ENCODE results near the gene PRKG1.

The PRKG1 gene

DNA sequence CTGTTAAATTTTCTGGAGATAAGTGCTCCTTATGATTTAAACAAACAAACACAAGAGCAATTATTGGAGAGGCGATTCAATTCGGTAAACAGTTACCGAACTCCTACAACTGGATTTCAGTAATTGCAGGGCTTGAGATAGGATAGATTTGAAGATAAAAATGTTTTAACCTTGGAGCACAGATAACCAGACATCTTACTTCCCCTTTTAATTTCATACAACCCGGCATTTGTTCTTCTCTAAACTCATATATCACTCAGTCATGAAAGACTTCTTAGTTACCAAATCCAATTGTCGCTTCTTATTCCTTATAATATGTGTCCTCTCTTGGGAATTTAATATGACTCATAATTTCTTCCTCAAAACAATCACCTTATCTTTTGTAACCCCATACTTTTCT is 861.1 kb downstream of the PRKG1 start:
- H3K36me3 Mint-ChIP-seq (ENCODE audit: low read depth), result no peaks in the 10 kb centered on the region
- H3K4me3 Mint-ChIP-seq, result no peak overlapping the region
- H3K27ac Mint-ChIP-seq, result no peak overlapping the region
- peaks cover 18% of the 10 kb centered on the region for H3K27me3 Mint-ChIP-seq (ENCODE audit: low read depth)
- DNase-seq (ENCODE audit: low spot score), result no peak
- H3K9me3 Mint-ChIP-seq, result no peaks in the 10 kb centered on the region
- H3K4me1 Mint-ChIP-seq (ENCODE audit: low read depth), result no peaks in the 10 kb centered on the region

DNA sequence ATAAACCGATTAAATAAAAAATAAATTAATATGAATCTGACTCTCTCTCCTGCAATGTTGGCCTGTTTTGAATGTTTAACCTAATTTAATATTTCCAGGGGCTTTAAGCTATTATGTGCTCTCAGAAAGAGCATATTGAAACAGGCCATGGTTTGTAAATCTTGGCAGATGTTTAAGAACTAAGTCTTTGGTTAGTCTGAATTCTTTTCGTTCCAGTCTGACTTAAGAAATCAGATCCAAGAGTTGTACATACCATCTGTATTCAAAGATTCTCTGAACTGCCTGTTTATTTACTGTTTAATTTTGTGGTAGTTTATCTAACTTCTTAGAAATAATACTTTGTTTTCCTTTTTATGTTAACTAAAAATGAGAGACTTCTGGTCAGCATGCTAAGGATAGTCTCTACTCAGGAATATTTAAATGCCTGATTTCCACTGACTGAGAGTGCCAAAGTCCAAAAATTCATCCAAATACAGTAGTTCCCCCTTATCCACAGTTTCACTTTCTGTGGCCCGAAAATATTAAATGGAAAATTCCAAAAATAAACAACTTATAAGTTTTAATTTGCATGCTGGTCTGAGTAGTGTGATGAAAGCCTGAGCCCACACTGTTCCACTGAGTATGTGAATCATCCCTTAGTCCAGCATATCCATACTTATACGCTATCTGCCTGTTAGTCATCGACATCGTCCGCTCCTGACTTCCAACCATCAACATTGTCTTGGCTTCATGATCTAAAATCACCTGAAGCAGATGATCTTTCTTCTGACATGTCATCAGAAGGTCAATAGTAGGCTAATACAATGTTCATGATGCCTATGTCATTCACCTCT is 863.2 kb downstream of the PRKG1 start:
- no peaks in the 10 kb centered on the region for H3K36me3 Mint-ChIP-seq (ENCODE audit: low read depth)
- H3K4me1 Mint-ChIP-seq (ENCODE audit: low read depth), result no peaks in the 10 kb centered on the region
- H3K9me3 Mint-ChIP-seq, result no peaks in the 10 kb centered on the region
- peaks cover 18% of the 10 kb centered on the region for H3K27me3 Mint-ChIP-seq (ENCODE audit: low read depth)
- DNase-seq (ENCODE audit: low spot score), result no peak
- H3K27ac Mint-ChIP-seq, result no peak overlapping the region
- no peak overlapping the region for H3K4me3 Mint-ChIP-seq

DNA sequence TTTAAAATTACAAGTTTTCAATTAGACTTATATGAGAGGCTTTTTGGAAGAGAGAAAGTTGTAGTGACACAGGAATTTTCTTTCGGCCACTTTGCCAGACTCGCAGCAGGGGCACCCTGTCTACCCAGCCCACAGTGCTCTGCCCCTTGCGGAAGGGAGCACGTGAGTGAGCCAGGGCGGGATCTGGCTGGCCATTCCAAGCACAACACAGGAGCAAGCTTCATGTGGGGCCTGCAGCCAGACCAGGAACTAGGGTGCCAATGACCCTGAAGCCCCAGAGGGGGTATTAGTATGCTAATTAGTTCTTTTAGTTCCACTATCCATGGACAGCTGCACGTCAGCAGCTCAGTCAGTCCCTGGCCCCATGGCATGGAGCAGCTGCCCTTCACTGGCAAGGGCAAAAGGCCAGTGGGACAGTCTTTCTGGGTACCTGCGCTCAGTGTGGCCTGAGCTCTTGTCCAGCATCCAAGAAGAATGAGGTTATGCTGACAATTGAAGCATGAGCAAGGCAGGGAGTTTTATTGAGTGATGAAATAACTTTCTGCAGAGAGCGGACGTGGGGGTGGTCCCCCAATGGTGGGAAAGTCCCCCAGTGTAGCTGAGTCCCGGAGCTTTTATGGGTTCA is 876.2 kb downstream of the PRKG1 start:
- no peaks in the 10 kb centered on the region for H3K9me3 Mint-ChIP-seq
- H3K27me3 Mint-ChIP-seq (ENCODE audit: low read depth), result peaks cover 3% of the 10 kb centered on the region
- no peak overlapping the region for H3K27ac Mint-ChIP-seq
- no peaks in the 10 kb centered on the region for H3K4me1 Mint-ChIP-seq (ENCODE audit: low read depth)
- DNase-seq (ENCODE audit: low spot score), result no peak
- no peaks in the 10 kb centered on the region for H3K36me3 Mint-ChIP-seq (ENCODE audit: low read depth)
- no peak overlapping the region for H3K4me3 Mint-ChIP-seq

DNA sequence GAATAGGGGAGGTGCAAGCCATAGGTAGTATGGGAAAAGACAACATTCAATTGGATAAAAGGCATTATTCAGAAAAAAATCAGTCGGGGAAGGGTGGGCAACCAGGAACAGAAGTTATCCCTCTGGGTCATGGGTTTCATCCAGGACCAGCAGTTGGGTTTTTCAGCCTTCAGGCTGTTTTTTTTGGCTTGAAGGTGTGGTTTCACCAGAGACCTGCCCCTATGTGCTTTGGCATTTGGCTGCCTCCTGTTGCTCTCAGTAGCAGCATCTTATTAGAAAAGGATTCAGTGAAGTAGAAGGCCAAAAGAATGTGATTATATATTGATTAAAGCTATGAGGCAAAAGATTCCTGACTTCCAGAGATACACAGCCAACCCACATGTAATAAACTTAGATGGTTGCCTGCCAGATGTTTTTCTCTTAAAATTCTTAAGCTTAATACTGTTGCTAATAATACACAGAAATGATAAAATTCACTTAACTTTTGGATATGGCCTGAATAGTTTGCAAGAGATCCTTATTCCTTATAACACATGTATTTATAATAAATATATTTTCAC is 876.8 kb downstream of the PRKG1 start:
- no peaks in the 10 kb centered on the region for H3K9me3 Mint-ChIP-seq
- H3K27ac Mint-ChIP-seq, result no peak overlapping the region
- H3K4me1 Mint-ChIP-seq (ENCODE audit: low read depth), result no peaks in the 10 kb centered on the region
- DNase-seq (ENCODE audit: low spot score), result no peak
- no peak overlapping the region for H3K4me3 Mint-ChIP-seq
- no peaks in the 10 kb centered on the region for H3K36me3 Mint-ChIP-seq (ENCODE audit: low read depth)
- peaks cover 3% of the 10 kb centered on the region for H3K27me3 Mint-ChIP-seq (ENCODE audit: low read depth)

DNA sequence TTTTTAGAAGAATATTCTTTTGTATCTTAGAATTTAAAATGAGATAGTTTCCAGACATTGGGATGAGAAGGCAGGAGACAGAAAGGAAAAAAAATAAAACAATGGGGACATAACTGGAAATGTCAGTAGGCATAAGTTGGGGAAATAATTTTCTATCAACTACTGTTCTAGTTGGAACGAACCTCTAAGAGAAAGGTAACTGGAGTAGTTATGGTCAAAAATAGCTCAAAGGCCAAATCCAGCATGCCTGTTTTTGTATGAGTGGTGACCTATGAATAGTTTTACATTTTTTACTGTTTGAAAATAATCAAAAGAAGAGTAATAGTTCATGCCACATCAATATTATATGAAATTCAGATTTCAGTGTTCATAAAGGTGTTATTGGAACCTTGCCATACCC is 877.3 kb downstream of the PRKG1 start:
- no peak for DNase-seq (ENCODE audit: low spot score)
- H3K9me3 Mint-ChIP-seq, result no peaks in the 10 kb centered on the region
- H3K27me3 Mint-ChIP-seq (ENCODE audit: low read depth), result peaks cover 4% of the 10 kb centered on the region
- H3K4me3 Mint-ChIP-seq, result no peak overlapping the region
- no peak overlapping the region for H3K27ac Mint-ChIP-seq
- no peaks in the 10 kb centered on the region for H3K36me3 Mint-ChIP-seq (ENCODE audit: low read depth)
- H3K4me1 Mint-ChIP-seq (ENCODE audit: low read depth), result no peaks in the 10 kb centered on the region

DNA sequence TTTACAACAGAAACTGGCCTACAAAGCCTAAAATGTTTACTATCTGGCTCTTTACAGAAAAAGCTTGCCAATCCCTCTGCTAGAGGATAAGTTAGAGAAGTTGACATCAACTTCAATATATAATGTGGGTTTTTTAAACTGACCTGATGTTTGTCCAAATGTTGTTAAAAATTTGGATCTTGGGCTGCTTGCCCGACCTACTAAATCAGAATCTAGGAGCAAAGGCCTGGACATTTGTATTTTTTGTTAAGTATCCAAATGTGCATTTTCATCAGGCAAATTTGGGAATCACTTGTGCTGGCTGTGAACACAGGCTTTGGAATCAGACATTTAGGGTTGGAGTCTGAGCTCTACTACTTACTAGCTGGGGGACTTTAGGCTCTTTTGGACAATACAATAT is 877.8 kb downstream of the PRKG1 start:
- no peak overlapping the region for H3K27ac Mint-ChIP-seq
- H3K9me3 Mint-ChIP-seq, result no peaks in the 10 kb centered on the region
- H3K4me3 Mint-ChIP-seq, result no peak overlapping the region
- H3K4me1 Mint-ChIP-seq (ENCODE audit: low read depth), result no peaks in the 10 kb centered on the region
- H3K27me3 Mint-ChIP-seq (ENCODE audit: low read depth), result peaks cover 7% of the 10 kb centered on the region
- no peaks in the 10 kb centered on the region for H3K36me3 Mint-ChIP-seq (ENCODE audit: low read depth)
- DNase-seq (ENCODE audit: low spot score), result no peak

DNA sequence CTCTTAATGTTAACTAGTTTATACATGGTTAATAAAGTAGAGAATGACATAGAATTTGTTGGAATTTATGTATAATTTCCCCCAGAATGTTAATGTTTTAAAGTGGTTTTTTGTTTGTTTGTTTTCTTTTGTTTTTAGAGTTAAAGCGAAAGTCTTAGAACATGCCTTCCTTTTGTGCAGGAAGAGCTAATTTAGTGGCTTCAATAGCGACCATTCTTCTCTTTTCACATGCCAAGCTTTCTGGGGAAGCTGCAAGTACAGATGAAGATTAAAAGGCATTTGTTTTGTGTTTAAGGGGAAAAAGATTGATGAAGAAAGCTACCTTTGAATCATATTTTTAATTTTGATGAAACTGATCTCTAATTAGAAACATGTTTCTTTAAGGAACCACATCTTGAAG is 881.4 kb downstream of the PRKG1 start:
- Mint-ChIP-seq H3K36me3 (ENCODE audit: low read depth) (no peaks in the 10 kb centered on the region), H3K27ac (no peak overlapping the region), H3K27me3 (ENCODE audit: low read depth) (peaks cover 18% of the 10 kb centered on the region), H3K4me3 (no peak overlapping the region), H3K9me3 (no peaks in the 10 kb centered on the region), H3K4me1 (ENCODE audit: low read depth) (no peaks in the 10 kb centered on the region)
- DNase-seq (ENCODE audit: low spot score), result no peak

DNA sequence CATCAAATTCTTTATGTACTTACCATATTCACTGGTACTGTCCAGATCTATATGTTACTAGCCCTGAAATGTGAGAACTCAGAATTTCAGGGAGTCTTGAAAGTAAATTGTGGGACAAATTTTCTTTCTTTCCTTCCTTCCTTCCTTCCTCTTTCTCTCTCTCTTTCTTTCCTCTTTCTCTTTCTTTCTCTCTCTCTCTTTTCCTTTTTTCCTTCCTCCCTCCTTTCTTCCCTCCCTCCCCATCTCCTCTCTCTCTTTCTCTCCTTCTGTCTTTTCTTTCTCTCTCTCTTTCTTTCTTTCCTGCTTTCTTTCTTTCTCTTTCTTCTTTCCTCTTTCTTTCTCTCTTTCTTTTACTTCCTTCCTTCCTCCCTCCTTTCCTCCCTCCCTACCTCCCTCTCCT is 882.5 kb downstream of the PRKG1 start:
- Mint-ChIP-seq H3K27me3 (ENCODE audit: low read depth) (peaks cover 18% of the 10 kb centered on the region), H3K4me3 (no peak overlapping the region), H3K27ac (no peak overlapping the region), H3K36me3 (ENCODE audit: low read depth) (no peaks in the 10 kb centered on the region), H3K4me1 (ENCODE audit: low read depth) (no peaks in the 10 kb centered on the region), H3K9me3 (no peaks in the 10 kb centered on the region)
- DNase-seq (ENCODE audit: low spot score), result no peak

DNA sequence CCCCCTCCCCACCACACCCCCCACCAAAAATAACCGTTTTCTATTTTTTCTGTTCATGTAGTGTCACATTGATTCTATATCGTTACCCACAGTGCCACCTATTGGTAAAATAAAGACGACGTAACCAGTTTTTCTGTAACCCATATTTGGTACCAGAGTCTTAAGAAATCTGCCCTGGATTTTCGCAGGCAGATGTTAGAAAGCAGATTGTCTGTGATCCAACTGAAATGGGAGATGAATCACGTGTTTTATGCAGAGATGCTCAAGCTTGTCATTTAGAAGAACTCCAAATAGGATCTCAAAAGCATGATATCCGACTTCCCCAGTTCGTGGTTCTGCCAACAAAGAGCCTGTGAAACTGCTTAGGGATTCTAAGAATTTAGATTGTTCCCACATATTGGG is 886.2 kb downstream of the PRKG1 start:
- no peak overlapping the region for H3K4me3 Mint-ChIP-seq
- H3K36me3 Mint-ChIP-seq (ENCODE audit: low read depth), result no peaks in the 10 kb centered on the region
- no peaks in the 10 kb centered on the region for H3K4me1 Mint-ChIP-seq (ENCODE audit: low read depth)
- no peaks in the 10 kb centered on the region for H3K9me3 Mint-ChIP-seq
- no peak overlapping the region for H3K27ac Mint-ChIP-seq
- peaks cover 15% of the 10 kb centered on the region for H3K27me3 Mint-ChIP-seq (ENCODE audit: low read depth)
- no peak for DNase-seq (ENCODE audit: low spot score)

DNA sequence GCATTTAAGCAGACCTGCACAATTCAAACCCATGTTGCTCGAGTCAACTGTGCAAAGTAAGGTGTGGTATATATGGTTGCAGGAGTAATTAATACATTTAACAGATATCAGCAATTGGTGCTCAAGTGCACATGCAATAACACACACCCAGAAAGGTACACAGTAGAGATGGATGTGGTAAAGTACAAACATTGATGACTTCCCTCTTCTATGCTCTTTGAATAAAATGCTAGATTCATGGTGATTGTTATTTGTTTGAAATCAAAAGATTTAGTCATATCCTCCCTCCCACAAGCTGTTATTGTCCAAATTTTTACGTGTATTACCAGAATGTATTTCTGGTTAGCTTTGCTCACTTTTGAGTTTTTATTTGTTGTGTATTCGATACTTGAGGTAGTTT is 887.1 kb downstream of the PRKG1 start:
- no peak overlapping the region for H3K27ac Mint-ChIP-seq
- no peaks in the 10 kb centered on the region for H3K9me3 Mint-ChIP-seq
- no peak overlapping the region for H3K4me3 Mint-ChIP-seq
- H3K27me3 Mint-ChIP-seq (ENCODE audit: low read depth), result peaks cover 15% of the 10 kb centered on the region
- DNase-seq (ENCODE audit: low spot score), result no peak
- H3K36me3 Mint-ChIP-seq (ENCODE audit: low read depth), result no peaks in the 10 kb centered on the region
- H3K4me1 Mint-ChIP-seq (ENCODE audit: low read depth), result no peaks in the 10 kb centered on the region

DNA sequence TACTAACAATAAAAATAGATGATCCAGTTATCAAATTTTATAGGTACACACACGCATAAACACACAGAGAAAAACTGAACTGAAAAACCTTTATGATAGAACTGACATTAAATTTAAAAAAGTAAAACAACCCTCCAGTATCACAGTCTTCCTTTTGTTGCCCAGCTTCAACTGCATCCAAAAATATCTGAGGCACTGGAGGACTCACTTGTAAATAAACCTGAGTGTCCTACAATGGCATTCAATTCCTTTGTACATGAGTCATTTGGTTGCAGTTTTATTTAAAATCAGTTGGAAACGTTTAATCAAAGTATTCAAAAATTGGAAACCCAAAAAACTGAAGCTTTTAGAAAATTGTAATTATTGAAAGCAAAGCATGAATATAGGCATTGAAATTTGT is 890.3 kb downstream of the PRKG1 start:
- Mint-ChIP-seq H3K27ac (no peak overlapping the region), H3K4me3 (no peak overlapping the region), H3K27me3 (ENCODE audit: low read depth) (peaks cover under 1% of the 10 kb centered on the region), H3K36me3 (ENCODE audit: low read depth) (no peaks in the 10 kb centered on the region), H3K4me1 (ENCODE audit: low read depth) (no peaks in the 10 kb centered on the region), H3K9me3 (no peaks in the 10 kb centered on the region)
- DNase-seq (ENCODE audit: low spot score), result no peak

DNA sequence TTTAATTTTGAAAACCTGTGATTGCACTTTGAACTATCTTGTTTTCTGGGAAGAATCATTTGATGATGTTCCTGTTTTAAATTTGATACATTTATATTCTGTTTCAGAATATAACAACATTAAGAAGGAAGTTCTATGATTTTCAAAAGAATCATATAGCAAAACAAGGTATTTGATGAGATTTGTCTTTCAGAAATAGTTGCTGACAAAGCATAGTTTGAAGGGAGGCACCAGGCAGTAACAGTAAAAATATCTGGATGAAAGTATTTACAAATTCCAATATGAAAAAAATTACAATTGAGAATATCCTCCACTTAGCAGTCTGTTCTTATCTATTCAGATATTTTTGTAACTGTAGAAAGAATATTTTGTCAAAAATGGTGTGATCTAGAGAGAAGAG is 891.2 kb downstream of the PRKG1 start:
- Mint-ChIP-seq H3K27ac (no peak overlapping the region), H3K4me1 (ENCODE audit: low read depth) (no peaks in the 10 kb centered on the region), H3K9me3 (no peaks in the 10 kb centered on the region), H3K4me3 (no peak overlapping the region), H3K27me3 (ENCODE audit: low read depth) (no peaks in the 10 kb centered on the region), H3K36me3 (ENCODE audit: low read depth) (no peaks in the 10 kb centered on the region)
- DNase-seq (ENCODE audit: low spot score), result no peak

DNA sequence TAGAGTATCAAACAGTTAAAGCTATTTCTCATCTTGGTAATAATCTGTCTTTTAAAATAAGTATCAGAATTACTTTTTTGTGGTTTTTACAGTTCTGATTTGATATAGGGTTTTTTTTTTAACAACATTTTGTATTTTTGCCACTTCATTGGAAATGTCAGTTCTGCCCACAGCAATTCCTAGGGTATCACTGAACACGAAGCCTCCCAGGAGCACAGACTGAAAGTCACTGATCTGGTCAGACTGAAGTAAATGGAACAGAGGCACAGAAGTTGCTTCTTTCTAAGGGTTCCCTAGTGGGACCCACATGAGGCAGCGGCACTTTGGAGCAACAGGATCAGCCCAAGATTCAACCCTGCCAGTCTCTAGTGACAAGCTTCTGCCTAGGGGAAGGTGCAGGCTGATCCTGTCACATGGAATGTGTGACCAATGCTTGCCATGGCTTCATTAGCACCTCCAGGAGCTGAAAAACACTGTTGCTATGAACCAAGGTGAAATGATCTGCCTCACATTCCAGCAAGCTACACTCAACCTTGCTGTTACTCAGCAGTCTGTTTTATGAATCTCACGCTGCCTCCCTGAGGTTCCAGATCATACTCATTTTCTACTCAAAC is 898.6 kb downstream of the PRKG1 start:
- Mint-ChIP-seq H3K4me3 (no peak overlapping the region), H3K9me3 (no peaks in the 10 kb centered on the region), H3K36me3 (ENCODE audit: low read depth) (no peaks in the 10 kb centered on the region), H3K4me1 (ENCODE audit: low read depth) (no peaks in the 10 kb centered on the region), H3K27ac (no peak overlapping the region), H3K27me3 (ENCODE audit: low read depth) (no peaks in the 10 kb centered on the region)
- DNase-seq (ENCODE audit: low spot score), result no peak

DNA sequence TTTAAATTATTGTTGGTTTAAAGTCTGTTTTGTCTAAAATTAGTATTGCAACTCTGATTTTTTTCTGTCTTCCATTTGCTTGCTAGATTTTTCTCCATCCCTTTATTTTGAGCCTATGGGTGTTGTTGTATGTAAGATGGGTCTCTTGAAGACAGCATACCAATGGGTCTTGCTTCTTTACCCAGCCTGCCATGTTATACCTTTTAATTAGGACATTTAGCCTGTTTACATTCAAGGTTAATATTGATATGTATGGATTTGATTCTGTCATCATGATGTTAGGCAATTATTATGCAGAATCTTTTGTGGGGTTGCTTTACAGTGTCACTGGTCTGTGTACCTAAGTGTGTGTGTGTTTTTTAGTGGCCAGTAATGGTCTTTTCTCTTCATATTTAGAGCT is 906.5 kb downstream of the PRKG1 start:
- Mint-ChIP-seq H3K9me3 (no peaks in the 10 kb centered on the region), H3K27ac (no peak overlapping the region), H3K27me3 (ENCODE audit: low read depth) (no peaks in the 10 kb centered on the region), H3K4me1 (ENCODE audit: low read depth) (no peaks in the 10 kb centered on the region), H3K4me3 (no peak overlapping the region), H3K36me3 (ENCODE audit: low read depth) (no peaks in the 10 kb centered on the region)
- no peak for DNase-seq (ENCODE audit: low spot score)
